PFSK-1 (cell line): ENCODE results near the gene CD320.

Source experiments
- FOXP2 ChIP-seq: optimal IDR thresholded peaks from 2 replicates; pipeline ENCODE3; 2011; ENCODE audit warnings: borderline replicate concordance, control low read depth, inconsistent platforms; ENCODE audit not compliant: insufficient read depth; ENCODE audit errors: extremely low read length, extremely low read depth
- POLR2AphosphoS5 ChIP-seq: IDR thresholded peaks from 2 replicates; pipeline ENCODE4 v1.6.1; 2012; ENCODE audit warnings: low read depth, mild to moderate bottlenecking, control low read depth, low read length, moderate library complexity
- SIN3A ChIP-seq: IDR thresholded peaks from 2 replicates; pipeline ENCODE4 v1.6.1; 2012; ENCODE audit warnings: mild to moderate bottlenecking, low read length, moderate library complexity, borderline replicate concordance; ENCODE audit not compliant: insufficient read depth
- TAF1 ChIP-seq: IDR thresholded peaks from 2 replicates; pipeline ENCODE4 v1.6.1; 2012; ENCODE audit warnings: low read length, control low read depth, borderline replicate concordance; ENCODE audit not compliant: insufficient read depth
- TF ChIP-seq, protein P1 (sequence below), 2 experiments: IDR thresholded peaks; 2 replicates each; pipeline versions ENCODE4 v1.6.1 to v1.8.0; 2011 to 2012; ENCODE audit warnings: low read depth in 2 of 2, low read length in 2 of 2, control low read depth in 1 of 2, inconsistent platforms in 1 of 2, mild to moderate bottlenecking in 1 of 2, moderate library complexity in 1 of 2; ENCODE audit not compliant: insufficient read depth in 1 of 2

CD320 gene

GRCh38 chr19:8253678-8254077, 54.5 kb downstream of the CD320 start:
- no peak for TF ChIP-seq POLR2AphosphoS5
- TF ChIP-seq FOXP2: no peak
- no peak for TF ChIP-seq SIN3A
- TF ChIP-seq, protein P1, sequence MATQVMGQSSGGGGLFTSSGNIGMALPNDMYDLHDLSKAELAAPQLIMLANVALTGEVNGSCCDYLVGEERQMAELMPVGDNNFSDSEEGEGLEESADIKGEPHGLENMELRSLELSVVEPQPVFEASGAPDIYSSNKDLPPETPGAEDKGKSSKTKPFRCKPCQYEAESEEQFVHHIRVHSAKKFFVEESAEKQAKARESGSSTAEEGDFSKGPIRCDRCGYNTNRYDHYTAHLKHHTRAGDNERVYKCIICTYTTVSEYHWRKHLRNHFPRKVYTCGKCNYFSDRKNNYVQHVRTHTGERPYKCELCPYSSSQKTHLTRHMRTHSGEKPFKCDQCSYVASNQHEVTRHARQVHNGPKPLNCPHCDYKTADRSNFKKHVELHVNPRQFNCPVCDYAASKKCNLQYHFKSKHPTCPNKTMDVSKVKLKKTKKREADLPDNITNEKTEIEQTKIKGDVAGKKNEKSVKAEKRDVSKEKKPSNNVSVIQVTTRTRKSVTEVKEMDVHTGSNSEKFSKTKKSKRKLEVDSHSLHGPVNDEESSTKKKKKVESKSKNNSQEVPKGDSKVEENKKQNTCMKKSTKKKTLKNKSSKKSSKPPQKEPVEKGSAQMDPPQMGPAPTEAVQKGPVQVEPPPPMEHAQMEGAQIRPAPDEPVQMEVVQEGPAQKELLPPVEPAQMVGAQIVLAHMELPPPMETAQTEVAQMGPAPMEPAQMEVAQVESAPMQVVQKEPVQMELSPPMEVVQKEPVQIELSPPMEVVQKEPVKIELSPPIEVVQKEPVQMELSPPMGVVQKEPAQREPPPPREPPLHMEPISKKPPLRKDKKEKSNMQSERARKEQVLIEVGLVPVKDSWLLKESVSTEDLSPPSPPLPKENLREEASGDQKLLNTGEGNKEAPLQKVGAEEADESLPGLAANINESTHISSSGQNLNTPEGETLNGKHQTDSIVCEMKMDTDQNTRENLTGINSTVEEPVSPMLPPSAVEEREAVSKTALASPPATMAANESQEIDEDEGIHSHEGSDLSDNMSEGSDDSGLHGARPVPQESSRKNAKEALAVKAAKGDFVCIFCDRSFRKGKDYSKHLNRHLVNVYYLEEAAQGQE (IDR thresholded peaks at IDR 0.05; ENCODE audit: insufficient read depth in 1 of 2, low read depth in 2 of 2, low read length in 2 of 2): no peak
- no peak for TF ChIP-seq TAF1

GRCh38 chr19:8252922-8253589, 55.1 kb downstream of the CD320 start:
- TF ChIP-seq FOXP2: peak; percentile 30
- no peak for TF ChIP-seq TAF1
